Activated CD4-positive, alpha-beta T cell treated with anti-CD3 and anti-CD28 coated beads for 1 hour (primary cell): ENCODE measurements around the gene OR10P1.
"Not testable (repeated sequence)": the region's sequence is repeated elsewhere in the genome, so short reads cannot be mapped to it uniquely, and the experiment has no call there.

Source experiments
- DNase-seq: peaks from one replicate; pipeline ENCODE4 v3.0.0-alpha.2; 2020

OR10P1 gene

DNA sequence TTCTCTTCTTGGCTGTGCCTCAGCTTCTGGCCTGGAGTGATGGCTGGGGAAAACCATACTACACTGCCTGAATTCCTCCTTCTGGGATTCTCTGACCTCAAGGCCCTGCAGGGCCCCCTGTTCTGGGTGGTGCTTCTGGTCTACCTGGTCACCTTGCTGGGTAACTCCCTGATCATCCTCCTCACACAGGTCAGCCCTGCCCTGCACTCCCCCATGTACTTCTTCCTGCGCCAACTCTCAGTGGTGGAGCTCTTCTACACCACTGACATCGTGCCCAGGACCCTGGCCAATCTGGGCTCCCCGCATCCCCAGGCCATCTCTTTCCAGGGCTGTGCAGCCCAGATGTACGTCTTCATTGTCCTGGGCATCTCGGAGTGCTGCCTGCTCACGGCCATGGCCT, at the start of gene OR10P1:
OR10P1 (plus strand) TSS at position 40 of the 400 bp plus-strand sequence; CDS start at position 40, 0 bp downstream.
- DNase-seq: no peak

- DNase-seq: not testable (repeated sequence)
Measured at GRCh38 chr12:55590152-55590551, 46.5 kb upstream of the OR10P1 start.

DNA sequence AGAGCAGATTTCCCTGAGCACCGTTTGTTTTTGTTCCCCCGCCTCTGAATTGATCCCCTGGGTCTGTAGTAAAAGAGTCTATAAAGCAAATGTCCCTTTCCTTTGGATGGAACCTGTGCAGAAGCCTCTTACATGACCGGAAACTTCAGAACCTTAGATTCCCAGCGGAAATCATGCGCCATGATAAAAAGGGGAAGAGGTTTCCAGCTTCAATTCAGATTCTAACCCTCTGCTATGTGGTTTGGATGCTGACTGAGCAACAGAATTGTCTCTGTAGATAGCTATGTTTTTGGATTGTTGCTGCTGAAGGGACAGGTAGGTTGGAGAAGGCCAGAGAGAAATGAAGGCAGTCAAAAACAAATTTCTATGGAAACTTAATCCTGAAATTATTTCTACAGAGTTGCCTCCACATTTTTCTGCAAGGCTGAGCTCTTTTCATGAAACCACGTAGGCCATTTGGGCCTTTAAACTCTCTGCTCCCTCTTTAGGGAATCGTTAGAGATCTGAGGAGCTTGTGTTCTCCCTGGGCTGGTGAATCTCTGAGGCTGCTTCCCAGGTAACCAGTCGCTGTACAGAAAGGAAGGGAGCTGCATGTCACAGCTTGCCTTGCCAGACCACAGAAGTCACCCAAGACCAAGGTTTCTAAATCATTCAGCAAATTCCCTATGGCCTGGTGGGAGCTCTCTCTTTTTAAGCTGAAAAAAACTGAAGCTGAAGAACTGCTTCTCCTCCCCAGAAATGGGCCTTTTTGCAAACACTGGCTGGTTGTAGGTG, 28.7 kb upstream of the OR10P1 start:
- no peak for DNase-seq

- DNase-seq: no peak
Measured at GRCh38 chr12:55610598-55610997, 26.1 kb upstream of the OR10P1 start.

- DNase-seq: no peak
Measured at GRCh38 chr12:55612646-55613045, 24.0 kb upstream of the OR10P1 start.

DNA sequence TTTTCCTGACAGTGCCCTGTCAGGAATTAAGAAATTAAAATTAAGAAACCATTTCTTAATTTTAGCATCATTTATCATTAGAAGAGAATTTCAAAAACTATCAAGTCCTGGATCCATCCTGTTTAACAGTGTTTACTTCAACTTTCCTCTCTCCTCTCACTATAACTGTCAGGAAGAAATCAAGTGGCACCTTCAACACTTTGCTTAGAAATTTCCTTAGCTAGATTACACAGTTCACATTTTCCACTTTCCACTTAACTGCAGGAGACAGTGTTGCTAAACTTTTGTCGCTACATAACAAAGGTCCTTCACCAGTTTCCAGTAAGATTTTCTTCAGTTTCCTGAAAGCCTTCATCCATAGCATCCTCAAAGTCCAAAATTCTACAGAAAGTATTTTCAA, 21.9 kb upstream of the OR10P1 start:
- DNase-seq: no peak

DNA sequence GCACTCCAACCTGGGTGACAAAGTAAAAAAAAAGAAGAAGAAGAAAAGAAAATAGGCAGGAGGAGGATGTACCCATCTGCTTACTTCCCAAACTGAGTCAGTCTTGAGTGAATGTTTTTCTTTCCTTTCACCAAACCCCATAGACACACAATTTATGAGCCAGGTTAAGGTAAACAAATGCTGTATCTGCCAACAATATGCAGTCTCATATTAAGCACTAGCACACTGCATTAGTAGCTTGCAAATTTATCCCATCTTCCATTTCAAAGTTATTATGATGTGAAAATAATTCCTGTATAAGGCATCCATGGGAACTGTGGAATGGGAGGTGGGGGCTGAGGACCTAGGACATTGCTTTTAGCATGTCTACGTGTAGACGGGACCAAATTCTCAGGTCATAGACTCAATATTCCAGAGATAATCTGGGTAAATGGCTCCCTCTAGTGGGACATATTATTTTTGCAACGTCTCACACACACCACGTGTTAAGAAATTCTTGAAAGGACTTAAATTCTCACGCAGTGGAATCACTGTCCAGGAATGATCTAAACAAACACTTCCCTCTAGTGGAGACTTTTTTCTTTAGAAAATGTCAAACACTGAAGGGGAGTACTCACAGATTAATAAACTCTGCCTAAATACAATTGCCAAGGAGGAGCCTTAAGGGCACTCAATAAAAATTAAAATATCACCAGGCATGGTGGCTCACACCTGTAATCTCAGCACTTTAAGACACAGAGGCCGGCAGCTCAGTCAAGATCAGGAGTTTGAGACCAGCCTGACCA, 17.1 kb upstream of the OR10P1 start:
- no peak for DNase-seq

GRCh38 chr12:55624056-55624455, 12.6 kb upstream of the OR10P1 start:
- no peak for DNase-seq

DNA sequence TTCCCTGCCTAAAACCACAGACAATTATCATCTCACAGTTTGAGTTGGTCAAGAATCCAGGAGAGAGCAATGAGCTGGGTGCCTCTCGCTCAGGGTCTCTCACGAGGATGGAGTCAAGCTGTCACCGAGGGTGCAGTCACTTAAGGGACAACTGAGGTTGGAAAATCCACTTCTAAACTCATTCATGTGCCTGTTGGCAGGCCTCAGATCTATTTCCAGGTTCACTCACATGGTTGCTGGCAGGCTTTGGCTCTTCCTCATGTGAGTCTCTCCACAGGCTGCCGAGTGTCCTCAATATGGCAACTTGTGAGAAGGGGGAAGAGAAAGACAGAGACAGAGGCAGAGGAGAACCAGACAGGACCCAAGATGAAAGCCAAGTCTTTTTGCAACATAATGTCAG, 10.5 kb upstream of the OR10P1 start:
- DNase-seq: no peak

- DNase-seq: no peak
Measured at GRCh38 chr12:55629058-55629841, 7.4 kb upstream of the OR10P1 start.

DNA sequence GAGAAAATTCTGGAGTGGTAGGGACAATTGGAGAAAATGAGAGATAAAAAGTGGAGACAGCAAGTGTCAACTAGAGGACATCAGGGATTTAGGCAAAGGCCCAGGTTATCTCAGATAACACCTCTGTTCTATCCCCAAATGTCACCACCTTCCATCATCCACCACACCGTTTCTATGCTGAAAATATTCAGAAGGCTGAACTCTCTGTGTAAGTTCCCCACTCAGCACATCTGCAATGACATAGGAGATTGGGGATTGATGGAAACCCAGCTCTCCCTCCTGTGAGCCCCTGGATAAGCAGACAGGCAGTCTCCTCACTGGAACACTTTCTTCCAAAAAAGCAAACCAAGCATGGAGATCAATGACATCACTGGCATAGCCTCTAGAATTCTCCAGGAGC, 5.6 kb upstream of the OR10P1 start:
- no peak for DNase-seq

GRCh38 chr12:55631733-55632132, 5.0 kb upstream of the OR10P1 start:
- DNase-seq: no peak

DNA sequence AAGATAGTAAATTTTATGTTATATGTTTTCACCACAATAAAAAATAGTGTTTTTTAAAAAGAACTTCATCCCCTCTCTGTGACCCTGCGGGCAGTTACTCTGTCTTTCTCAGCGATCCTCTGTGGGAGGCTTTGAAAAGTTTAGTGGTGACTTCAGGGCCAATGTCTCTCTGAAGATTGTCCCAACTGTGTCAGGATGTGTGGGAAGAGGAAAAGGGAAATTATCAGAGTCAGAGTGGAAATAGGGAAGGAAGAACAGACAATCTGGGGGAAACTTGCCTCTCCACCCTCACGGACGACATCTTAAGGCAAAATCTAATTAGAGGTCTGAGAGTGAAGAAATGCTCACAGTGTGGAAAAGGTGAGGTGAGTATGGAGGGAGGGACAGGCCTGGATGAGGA, 3.5 kb upstream of the OR10P1 start:
- DNase-seq: no peak

DNA sequence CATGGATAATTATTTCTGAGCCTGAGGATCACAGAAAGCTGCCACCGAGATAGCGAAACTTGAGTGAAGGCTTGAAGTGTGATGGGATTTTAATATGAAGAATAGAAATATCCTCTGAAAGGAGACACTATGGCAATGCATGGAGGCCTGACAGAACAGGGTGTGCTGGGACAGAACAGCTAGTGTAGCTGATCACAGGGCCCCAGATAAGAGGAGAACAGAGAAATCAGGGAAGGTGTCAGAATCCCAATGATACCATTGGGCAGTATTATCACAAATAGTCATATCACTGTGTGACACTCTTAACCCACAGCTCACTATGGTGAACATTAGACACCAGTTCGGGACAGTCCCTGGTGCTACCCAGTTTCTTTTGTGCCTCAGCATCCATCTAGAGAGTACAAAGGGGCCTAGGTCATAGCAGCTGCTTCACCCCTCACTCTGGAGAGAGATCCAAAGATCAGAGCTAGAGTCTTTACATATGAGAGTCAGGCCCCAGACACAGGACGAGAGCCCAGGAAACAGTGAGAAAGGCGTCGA, 506 bp upstream of the OR10P1 start:
- DNase-seq: no peak

GRCh38 chr12:55637467-55637866, 775 bp downstream of the OR10P1 start:
- no peak for DNase-seq

DNA sequence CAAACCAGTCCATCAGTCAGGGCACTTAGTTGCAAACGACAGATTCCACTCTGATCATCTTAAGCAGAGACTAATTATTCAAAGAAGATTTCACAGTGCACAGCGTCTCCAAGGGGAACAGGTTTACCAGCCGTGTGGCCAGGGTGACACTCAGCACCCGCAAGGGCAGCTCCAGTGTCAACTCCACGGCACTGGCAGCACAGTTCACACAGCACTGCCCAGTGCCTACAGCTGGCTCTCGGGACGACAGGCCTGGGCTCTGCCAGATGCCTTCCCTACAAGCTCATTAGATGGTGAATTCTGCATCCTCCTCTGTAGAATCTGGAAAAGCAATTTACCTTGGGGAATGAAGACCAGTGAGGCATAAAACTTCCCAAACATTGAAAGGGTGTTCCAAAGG, 4.9 kb downstream of the OR10P1 start:
- no peak for DNase-seq

DNA sequence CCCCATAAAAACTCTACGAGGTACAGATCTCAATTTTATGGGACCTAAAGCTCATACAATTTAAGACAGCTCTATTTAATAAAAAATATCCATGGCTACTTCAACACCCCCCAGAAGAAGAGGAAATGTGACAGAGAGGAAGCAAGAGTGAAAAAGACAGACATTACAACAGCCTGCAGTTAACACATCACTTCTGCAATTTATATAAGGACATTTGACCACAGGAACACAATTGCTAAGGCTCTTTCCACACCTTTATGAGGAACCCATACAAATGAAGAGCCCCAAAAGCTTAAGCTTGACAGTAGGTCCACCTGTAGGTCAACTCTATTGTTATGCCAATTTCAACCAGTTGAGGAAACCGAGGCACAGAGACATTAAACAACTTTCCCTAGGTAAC, 5.6 kb downstream of the OR10P1 start:
- no peak for DNase-seq

GRCh38 chr12:55642669-55643068, 6.0 kb downstream of the OR10P1 start:
- DNase-seq: no peak

- DNase-seq: no peak
Measured at GRCh38 chr12:55644591-55644990, 7.9 kb downstream of the OR10P1 start.

GRCh38 chr12:55647027-55647426, 10.3 kb downstream of the OR10P1 start:
- DNase-seq: no peak

DNA sequence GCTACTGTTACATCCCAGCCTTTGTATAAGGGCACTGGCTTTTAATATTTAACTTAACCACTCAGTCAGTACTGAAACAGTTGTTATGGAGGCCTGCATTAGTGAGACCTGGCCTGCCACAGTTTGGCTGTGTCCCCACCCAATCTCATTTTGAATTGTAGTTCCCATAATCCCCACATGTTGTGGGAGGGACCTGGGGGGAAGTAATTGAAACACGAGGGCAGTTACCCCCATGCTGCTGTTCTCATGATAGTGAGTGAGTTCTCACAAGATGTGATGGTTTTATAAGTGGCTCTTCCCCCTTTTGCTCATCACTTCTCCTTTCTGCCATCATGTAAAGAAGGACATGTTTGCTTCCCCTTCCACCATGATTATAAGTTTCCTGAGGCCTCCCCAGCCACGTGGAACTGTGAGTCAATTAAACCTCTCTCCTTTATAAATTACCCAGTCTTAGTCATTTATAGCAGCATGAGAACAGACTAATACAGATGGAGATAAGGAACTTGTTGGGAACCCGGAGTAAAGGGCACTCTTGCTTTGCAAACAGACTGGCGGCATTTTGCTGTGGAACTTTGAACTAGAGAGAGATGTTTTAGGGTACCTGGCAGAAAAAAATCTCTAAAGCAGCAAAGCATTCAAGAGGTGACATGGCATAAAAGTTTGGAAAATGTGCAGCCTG, 14.1 kb downstream of the OR10P1 start:
- DNase-seq: not testable (repeated sequence)

DNA sequence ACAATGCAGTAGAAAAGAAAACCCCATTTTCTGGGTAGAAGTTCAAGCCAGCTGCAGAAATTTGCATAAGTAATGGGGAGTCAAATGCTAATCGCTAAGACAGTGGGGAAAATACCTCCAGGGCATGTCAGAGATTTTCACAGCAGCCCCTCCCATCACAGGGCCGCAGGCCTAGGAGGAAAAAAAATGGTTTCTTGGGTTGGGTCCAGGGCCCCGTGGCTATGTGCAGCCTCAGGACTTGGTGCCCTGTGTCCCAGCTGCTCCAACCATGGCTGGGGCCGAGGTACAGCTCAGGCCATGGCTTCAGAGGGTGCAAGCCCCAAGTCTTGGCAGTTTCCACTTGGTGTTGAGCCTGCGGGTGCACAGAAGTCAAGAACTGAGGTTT, 14.6 kb downstream of the OR10P1 start:
- DNase-seq: no peak

- DNase-seq: no peak
Measured at GRCh38 chr12:55652352-55652751, 15.7 kb downstream of the OR10P1 start.
